Measurements from ENCODE around the gene RFC4. TPM values are rescaled to one million over a fixed set of nuclear protein-coding genes. Genes with fewer than 3 reads are reported as not detected.
A peak's percentile ranks its signal among the peaks of the same experiment; 100 is the strongest.

Gene RFC4
- total and polyA plus RNA-seq, 2 experiments from 2014 or later: 73.3 to 107 TPM

- no peak for ATAC-seq
- Mint-ChIP-seq H3K4me3 (no peak overlapping the region), H3K27ac (no peak overlapping the region), H3K9me3 (peaks cover 5% of the 10 kb centered on the region; the same call in 2 of the 3 replicates), H3K36me3 (ENCODE audit: low read depth) (no peaks in the 10 kb centered on the region), H3K27me3 (ENCODE audit: insufficient read depth, low read depth, poor library complexity) (peaks cover 9% of the 10 kb centered on the region), H3K4me1 (peaks cover 4% of the 10 kb centered on the region)
- H3F3A ChIP-seq (replicated peaks; ENCODE audit: low read depth): no peaks in the 10 kb centered on the region
- 0 out of 2 replicates have a peak, but pooled peaks cover 6% of the 10 kb centered on the region for H3K4me1 ChIP-seq (ENCODE audit: insufficient read depth)
- no peak overlapping the region for H3K4me2 ChIP-seq
- H3K27me3 ChIP-seq (ENCODE audit: insufficient read depth): no peaks in the 10 kb centered on the region
- 0 out of 2 replicates have a peak, but pooled peaks cover 3% of the 10 kb centered on the region for H3K9me2 ChIP-seq (ENCODE audit: insufficient read depth)
- no peaks in the 10 kb centered on the region for H3K79me2 ChIP-seq (replicated peaks; ENCODE audit: insufficient read depth)
- TF ChIP-seq EZH2 (IDR thresholded peaks at IDR 0.05; ENCODE audit: low read depth, unreplicated experiment): no peak
- no peaks in the 10 kb centered on the region for H3K36me3 ChIP-seq (ENCODE audit: insufficient read depth)
- no peak overlapping the region for H3K4me3 ChIP-seq
- H3K27ac ChIP-seq (ENCODE audit: low read depth): no peak overlapping the region
- H4K20me1 ChIP-seq (replicated peaks; ENCODE audit: insufficient read depth): no peaks in the 10 kb centered on the region
- peak overlapping the region; percentile 43; the same call in 1 of the 2 replicates for H2AFZ ChIP-seq
- DNase-seq (ENCODE audit: low spot score): no peak
Measured at GRCh38 chr3:186760897-186761447, 45.3 kb downstream of the RFC4 start.

GRCh38 chr3:186760141-186760833 is 46.0 kb downstream of the RFC4 start:
- no peak overlapping the region for H2AFZ ChIP-seq
- H3K27me3 Mint-ChIP-seq (ENCODE audit: insufficient read depth, low read depth, poor library complexity): peaks cover 7% of the 10 kb centered on the region
- TF ChIP-seq STAT1 (IDR thresholded peaks at IDR 0.05; ENCODE audit: unreplicated experiment) (no peak), ZNF114 (CRISPR knock-in tag; IDR thresholded peaks at IDR 0.05) (no peak), ZNF331 (CRISPR knock-in tag; IDR thresholded peaks at IDR 0.05; ENCODE audit: low read depth) (no peak), EZH2 (IDR thresholded peaks at IDR 0.05; ENCODE audit: low read depth, unreplicated experiment) (no peak), JUNB (IDR thresholded peaks at IDR 0.05; ENCODE audit: unreplicated experiment) (no peak), REST (IDR thresholded peaks at IDR 0.05; ENCODE audit: unreplicated experiment) (no peak), NANOG (IDR thresholded peaks at IDR 0.05; ENCODE audit: borderline replicate concordance) (no peak), ETS1 (IDR thresholded peaks at IDR 0.05) (no peak), CREB1 (CRISPR knock-in tag; IDR thresholded peaks at IDR 0.05; ENCODE audit: low read depth) (no peak)
- TF ChIP-seq, protein P1, sequence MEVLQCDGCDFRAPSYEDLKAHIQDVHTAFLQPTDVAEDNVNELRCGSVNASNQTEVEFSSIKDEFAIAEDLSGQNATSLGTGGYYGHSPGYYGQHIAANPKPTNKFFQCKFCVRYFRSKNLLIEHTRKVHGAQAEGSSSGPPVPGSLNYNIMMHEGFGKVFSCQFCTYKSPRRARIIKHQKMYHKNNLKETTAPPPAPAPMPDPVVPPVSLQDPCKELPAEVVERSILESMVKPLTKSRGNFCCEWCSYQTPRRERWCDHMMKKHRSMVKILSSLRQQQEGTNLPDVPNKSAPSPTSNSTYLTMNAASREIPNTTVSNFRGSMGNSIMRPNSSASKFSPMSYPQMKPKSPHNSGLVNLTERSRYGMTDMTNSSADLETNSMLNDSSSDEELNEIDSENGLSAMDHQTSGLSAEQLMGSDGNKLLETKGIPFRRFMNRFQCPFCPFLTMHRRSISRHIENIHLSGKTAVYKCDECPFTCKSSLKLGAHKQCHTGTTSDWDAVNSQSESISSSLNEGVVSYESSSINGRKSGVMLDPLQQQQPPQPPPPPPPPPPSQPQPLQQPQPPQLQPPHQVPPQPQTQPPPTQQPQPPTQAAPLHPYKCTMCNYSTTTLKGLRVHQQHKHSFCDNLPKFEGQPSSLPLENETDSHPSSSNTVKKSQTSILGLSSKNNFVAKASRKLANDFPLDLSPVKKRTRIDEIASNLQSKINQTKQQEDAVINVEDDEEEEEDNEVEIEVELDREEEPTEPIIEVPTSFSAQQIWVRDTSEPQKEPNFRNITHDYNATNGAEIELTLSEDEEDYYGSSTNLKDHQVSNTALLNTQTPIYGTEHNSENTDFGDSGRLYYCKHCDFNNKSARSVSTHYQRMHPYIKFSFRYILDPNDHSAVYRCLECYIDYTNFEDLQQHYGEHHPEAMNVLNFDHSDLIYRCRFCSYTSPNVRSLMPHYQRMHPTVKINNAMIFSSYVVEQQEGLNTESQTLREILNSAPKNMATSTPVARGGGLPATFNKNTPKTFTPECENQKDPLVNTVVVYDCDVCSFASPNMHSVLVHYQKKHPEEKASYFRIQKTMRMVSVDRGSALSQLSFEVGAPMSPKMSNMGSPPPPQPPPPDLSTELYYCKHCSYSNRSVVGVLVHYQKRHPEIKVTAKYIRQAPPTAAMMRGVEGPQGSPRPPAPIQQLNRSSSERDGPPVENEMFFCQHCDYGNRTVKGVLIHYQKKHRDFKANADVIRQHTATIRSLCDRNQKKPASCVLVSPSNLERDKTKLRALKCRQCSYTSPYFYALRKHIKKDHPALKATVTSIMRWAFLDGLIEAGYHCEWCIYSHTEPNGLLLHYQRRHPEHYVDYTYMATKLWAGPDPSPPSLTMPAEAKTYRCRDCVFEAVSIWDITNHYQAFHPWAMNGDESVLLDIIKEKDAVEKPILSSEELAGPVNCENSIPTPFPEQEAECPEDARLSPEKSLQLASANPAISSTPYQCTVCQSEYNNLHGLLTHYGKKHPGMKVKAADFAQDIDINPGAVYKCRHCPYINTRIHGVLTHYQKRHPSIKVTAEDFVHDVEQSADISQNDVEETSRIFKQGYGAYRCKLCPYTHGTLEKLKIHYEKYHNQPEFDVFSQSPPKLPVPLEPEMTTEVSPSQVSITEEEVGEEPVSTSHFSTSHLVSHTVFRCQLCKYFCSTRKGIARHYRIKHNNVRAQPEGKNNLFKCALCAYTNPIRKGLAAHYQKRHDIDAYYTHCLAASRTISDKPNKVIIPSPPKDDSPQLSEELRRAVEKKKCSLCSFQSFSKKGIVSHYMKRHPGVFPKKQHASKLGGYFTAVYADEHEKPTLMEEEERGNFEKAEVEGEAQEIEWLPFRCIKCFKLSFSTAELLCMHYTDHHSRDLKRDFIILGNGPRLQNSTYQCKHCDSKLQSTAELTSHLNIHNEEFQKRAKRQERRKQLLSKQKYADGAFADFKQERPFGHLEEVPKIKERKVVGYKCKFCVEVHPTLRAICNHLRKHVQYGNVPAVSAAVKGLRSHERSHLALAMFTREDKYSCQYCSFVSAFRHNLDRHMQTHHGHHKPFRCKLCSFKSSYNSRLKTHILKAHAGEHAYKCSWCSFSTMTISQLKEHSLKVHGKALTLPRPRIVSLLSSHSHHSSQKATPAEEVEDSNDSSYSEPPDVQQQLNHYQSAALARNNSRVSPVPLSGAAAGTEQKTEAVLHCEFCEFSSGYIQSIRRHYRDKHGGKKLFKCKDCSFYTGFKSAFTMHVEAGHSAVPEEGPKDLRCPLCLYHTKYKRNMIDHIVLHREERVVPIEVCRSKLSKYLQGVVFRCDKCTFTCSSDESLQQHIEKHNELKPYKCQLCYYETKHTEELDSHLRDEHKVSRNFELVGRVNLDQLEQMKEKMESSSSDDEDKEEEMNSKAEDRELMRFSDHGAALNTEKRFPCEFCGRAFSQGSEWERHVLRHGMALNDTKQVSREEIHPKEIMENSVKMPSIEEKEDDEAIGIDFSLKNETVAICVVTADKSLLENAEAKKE (CRISPR knock-in tag; IDR thresholded peaks at IDR 0.05): no peak

More at GRCh38 chr3:186760141-186760833, 46.0 kb downstream of the RFC4 start:
- Histone ChIP-seq H3K4me2 (no peak overlapping the region), H3K4me1 (ENCODE audit: insufficient read depth) (0 out of 2 replicates have a peak, but pooled peaks cover 6% of the 10 kb centered on the region), H3K4me3 (no peak overlapping the region), H3K9me2 (ENCODE audit: insufficient read depth) (0 out of 2 replicates have a peak, but pooled peaks cover 3% of the 10 kb centered on the region), H3K27me3 (ENCODE audit: insufficient read depth) (no peaks in the 10 kb centered on the region), H3K36me3 (ENCODE audit: insufficient read depth) (no peaks in the 10 kb centered on the region), H4K20me1 (replicated peaks; ENCODE audit: insufficient read depth) (no peaks in the 10 kb centered on the region), H3K27ac (ENCODE audit: low read depth) (no peak overlapping the region), H3F3A (replicated peaks; ENCODE audit: low read depth) (no peaks in the 10 kb centered on the region), H3K79me2 (replicated peaks; ENCODE audit: insufficient read depth) (no peaks in the 10 kb centered on the region)
- Mint-ChIP-seq H3K4me3 (no peak overlapping the region), H3K36me3 (ENCODE audit: low read depth) (no peaks in the 10 kb centered on the region), H3K9me3 (peaks cover 3% of the 10 kb centered on the region; the same call in 1 of the 3 replicates), H3K27ac (no peak overlapping the region), H3K4me1 (peaks cover 4% of the 10 kb centered on the region)
- ATAC-seq (no peak), DNase-seq (ENCODE audit: low spot score) (no peak)
